Neural progenitor cell (in vitro differentiated cells): ENCODE results near the gene FAM149B1.

ENCODE experiments used
- CTCF ChIP-seq: fragments of 200-600 bp; sonication (generic); IDR thresholded peaks from 2 replicates; pipeline ENCODE4 v1.5.1; 2017; ENCODE audit warnings: antibody characterized with exemption, mild to moderate bottlenecking
- EZH2phosphoT487 ChIP-seq: fragments of 200-600 bp; sonication (generic); IDR thresholded peaks from 2 replicates; pipeline ENCODE4 v1.6.1; 2017; ENCODE audit warnings: antibody characterized with exemption

- TF ChIP-seq CTCF (no peak), EZH2phosphoT487 (no peak)
Measured at GRCh38 chr10:73174148-73174925, 6.4 kb downstream of the FAM149B1 start.
